ENCODE measurements around the gene LCE1E.

Gene LCE1E

GRCh38 chr1:152777510-152778137 is 8.4 kb upstream of the LCE1E start:
- DNase-seq (ENCODE audit: low read depth in 2 of 2) = no peak

GRCh38 chr1:152783095-152783494 is 3.0 kb upstream of the LCE1E start:
- DNase-seq (ENCODE audit: low read depth in 2 of 2) = no peak

- DNase-seq (ENCODE audit: low read depth in 2 of 2) = no peak
Measured at GRCh38 chr1:152795686-152796085, 9.6 kb downstream of the LCE1E start.

GRCh38 chr1:152796421-152796820 is 10.4 kb downstream of the LCE1E start, which contains the start of gene LCE1D:
Gene LCE1D, plus strand, starts transcription at chr1:152796721. Its CDS starts 1,074 bp downstream, at chr1:152797795.
- no peak for DNase-seq (ENCODE audit: low read depth in 2 of 2)

DNA sequence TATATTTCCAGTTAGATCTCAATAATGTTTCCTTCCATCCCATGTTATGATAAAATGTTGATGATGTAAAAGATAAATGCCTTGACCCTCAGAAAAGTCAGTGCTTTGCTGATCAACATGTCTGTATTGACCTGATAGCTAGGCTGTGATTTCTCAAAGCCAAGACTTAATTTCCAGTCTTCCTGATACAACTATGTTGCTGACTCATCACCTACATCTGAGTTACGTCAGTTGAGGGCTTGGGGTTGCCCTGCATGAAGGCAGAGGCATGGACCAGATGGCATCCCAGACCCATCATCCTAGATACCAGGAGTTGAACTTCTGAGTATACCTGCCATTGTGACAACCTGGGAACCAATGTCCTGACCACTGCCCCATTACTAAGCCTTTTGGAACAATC is 15.3 kb downstream of the LCE1E start:
- DNase-seq (ENCODE audit: low read depth in 2 of 2) = no peak

GRCh38 chr1:152806576-152806975 is 20.5 kb downstream of the LCE1E start, which contains the start of gene LCE1C:
Gene LCE1C, minus strand, starts transcription at chr1:152806651. Its CDS starts 1,173 bp downstream, at chr1:152805478.
- DNase-seq (ENCODE audit: low read depth in 2 of 2) = no peak

DNA sequence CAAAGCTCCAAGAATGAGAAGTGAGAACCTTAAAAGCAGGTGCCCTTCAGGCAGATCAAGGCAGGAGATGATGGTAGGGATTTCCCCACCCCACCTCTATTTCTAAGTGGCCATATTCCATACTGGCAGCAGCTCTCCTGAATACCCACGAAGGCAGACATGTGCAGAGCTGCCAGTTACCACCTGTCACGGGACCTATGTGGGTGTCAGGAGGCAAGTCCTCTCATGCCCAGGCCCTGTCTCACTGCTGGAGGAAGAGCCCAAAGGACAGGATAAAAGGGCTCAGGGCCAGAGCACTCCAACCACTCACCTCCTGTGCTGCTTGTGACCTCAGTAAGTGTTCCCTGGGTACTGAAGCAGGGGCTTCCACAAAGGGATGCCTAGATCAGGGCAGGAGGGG is 25.0 kb downstream of the LCE1E start:
- DNase-seq (ENCODE audit: low read depth in 2 of 2) = no peak

DNA sequence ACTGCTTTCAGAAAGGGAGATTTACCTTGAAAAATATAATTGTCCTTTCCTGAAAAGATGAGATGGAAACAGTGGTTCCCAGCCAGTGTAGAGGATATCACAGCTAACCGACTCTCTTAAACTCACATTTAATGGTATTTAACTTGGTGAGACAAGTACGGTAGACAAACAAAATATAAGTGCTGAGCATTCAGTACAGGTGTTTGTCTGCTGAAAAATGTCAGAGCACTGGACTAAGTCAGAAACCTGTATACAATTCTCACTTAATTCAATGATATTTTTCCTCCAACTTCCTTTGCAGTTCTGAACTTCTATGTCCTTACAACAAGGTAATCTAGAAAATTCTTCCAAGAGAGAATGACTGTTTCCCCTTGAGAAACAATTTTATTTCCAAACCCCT is 25.6 kb downstream of the LCE1E start, which contains the start of gene LCE1B:
Gene LCE1B, plus strand, starts transcription at position 301 of the 400 bp plus-strand sequence. CDS start 476 bp downstream, outside the sequence.
- no peak for DNase-seq (ENCODE audit: low read depth in 2 of 2)

- DNase-seq (ENCODE audit: low read depth in 2 of 2) = no peak
Measured at GRCh38 chr1:152817309-152817708, 31.3 kb downstream of the LCE1E start.

DNA sequence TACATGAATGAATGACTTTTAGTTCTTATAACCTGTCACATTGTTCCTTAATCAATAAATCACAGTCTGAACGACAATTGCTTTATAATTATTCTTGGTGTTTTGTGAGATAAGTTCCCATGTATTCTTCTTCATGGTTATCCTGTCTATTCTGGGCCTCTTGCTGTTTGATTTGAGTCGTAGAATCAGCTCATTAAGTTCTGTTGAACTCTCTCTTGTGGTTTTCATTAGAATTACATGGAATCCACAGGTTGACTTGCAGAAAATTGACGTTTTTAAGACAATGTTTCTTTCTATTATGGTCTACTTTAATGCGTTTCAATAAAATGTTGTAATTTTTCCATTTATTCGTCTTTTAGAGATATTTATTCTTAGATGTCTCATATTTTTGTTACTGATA is 37.2 kb downstream of the LCE1E start:
- no peak for DNase-seq (ENCODE audit: low read depth in 2 of 2)

DNA sequence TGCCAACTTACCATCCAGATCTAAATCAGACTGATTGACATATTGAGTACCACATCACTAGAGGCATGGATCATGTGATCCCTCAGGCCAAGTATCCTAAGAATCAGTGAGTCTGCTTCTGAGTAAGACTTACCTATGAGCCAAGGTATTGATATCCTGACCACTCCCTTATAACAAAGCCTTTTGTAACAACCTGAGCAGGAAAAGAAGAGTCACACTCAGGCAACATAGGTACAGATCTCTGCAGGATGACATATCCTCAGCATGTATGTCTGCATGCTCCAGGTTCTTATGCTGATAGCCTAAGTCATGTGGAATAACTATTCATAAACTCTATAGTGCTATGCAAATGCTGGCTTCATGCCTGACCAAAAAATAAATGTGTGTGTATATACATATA is 38.9 kb downstream of the LCE1E start:
- no peak for DNase-seq (ENCODE audit: low read depth in 2 of 2)

DNA sequence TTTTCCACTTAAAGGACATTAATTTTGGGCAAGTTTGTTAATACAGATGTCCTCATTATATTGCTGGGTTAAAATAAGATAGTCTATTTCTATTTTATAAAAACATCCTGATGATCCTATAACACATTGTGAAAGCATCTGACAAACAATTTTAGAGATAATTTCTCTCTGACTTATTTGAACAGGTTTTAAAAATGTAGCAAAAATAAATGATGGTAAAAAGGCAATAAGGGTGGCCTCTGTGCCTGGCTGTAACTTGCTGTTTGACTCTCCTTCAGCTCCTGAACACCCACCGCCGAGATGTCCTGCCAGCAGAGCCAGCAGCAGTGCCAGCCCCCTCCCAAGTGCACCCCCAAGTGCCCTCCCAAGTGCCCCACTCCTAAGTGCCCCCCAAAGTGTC is 41.1 kb downstream of the LCE1E start, which contains the start of gene LCE1A:
Gene LCE1A, plus strand, starts transcription at position 301 of the 400 bp plus-strand sequence. Its CDS starts 0 bp downstream, at position 301.
- DNase-seq (ENCODE audit: low read depth in 2 of 2) = no peak

GRCh38 chr1:152836870-152837269 is 50.8 kb downstream of the LCE1E start:
- DNase-seq (ENCODE audit: low read depth in 2 of 2) = no peak

Measured in stimulated activated CD8-positive, alpha-beta memory T cell treated with anti-CD3 and anti-CD28 coated beads, Interleukin-2, amount 100 ng/mL, for 48 hours (primary cell).